Effector CD4-positive, alpha-beta T cell (primary cell): ENCODE data around the gene RNF180. TPM values are rescaled to one million over a fixed set of nuclear protein-coding genes. Genes with fewer than 3 reads are reported as not detected.

Experiments used
- DNase-seq: peaks from one replicate; pipeline ENCODE4 v3.0.0-alpha.2; 2020
- total RNA-seq: gene quantifications from one replicate; lab custom pipeline; 2026; lab: John Stamatoyannopoulos, UW

Gene RNF180
- not detected for total RNA-seq

DNA sequence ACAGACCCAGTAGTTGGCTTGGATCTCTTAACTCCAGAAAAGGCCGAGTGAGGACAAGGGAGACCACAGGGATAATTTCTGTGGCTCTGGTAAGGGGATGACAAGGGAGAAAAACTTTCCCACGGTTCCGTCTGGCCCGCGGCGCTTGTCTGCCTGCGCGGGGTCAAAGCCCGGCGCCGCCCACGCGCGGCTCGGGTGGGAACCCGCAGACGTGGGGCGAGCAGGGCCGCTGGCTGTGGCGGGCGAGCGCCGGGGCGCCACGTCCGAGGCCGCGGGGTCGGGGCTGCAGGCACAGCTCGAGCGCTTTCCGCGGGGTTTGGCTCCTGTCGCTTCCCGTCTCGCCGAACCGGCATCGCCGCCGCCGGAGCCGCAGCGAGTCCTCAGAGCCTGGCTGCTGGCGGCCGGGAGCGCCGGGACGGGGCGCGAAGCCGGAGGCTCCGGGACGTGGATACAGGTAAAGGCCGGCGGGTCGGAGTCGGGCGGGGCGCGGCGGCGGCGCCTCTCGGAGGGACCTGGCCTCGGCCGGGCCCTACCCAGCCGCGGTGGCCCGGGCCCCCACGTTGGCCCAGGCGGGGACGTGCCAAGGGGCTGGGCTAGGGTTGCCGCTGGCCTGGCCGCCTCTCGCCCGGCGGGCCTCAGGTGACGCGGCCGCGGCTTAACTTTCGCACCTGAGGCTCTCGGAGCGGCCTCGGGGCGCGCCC, at the start of gene RNF180:
Gene RNF180, plus strand, starts transcription at position 344 of the 701 bp plus-strand sequence. CDS start 34,965 bp downstream, outside the sequence.
- DNase-seq: no peak

- no peak for DNase-seq
These were observed 40.1 kb upstream of the RNF180 start for GRCh38 chr5:64125521-64125920.

- DNase-seq: no peak
These were observed 39.4 kb upstream of the RNF180 start for GRCh38 chr5:64126202-64126741.

- no peak for DNase-seq
These were observed 25.6 kb upstream of the RNF180 start for GRCh38 chr5:64140018-64140417.

GRCh38 chr5:64144425-64145215, 21.0 kb upstream of the RNF180 start:
- DNase-seq: no peak

GRCh38 chr5:64145216-64145895, 20.3 kb upstream of the RNF180 start:
- DNase-seq: no peak

DNA sequence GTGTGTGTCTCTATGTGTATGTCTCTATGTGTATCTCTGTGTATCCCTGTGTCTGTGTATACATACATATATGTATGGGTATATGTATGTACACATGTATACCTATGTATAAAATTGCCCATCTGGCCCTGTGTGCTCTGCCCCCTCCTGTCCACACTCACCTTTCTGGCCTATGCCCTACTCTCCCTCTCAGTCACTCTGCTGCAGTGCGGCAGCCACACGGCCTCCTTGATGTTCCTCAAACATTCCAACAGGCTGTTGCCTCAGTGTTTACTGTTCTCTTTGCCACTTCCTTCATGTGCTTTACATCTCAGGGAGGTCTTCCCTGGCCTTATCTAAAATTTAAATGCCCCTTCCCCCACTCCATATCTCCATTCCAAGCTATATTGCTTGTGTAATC, 18.3 kb upstream of the RNF180 start:
- DNase-seq: no peak

DNA sequence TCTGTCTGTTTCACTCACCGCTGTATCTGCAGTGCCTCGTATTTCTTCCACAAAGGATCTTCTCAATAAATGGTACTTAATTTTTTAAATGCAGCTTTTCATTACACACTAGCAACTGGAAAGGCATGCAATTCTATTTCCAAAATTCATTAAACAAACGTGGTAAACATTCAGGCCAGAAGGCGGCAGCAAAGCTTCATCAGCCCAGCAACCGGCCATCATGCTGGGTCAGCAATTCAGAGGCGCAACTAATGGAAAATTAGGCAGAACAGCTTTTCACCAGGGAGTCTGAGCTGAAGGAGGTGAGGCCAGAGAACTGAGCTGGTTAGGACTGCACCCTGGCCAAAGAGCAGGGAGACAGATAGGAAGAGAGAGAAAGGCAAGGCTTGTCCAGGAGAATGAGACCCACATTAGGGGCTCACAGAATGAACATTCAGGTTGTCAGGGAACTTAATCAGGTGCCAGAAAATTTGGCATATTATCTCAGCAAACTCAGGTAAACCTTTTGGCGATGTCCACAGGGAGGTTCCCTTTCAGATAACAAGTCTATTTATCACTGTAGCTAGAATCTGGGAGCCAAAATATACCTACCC, 17.7 kb upstream of the RNF180 start:
- no peak for DNase-seq

DNA sequence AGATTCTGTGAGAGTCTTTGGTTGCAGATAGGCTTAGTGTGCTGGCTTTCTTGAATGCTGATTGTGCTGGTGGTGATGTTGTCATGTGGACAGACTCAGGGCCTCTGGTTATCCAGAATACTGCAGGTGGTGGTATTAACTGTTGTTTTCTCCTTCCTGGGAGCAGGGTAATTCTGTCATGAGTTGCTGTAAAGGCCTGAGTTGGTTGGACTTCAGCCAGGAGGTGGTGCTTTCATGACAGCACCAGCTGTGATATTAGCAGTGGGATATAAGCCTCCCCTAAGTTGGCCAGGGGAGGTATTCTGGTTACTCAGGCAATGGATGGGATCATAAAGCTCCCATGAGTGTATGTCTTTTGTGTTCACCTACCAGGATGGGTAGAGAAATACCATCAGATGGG, 16.4 kb upstream of the RNF180 start:
- DNase-seq: no peak

GRCh38 chr5:64149857-64150521, 15.7 kb upstream of the RNF180 start:
- DNase-seq: no peak

DNA sequence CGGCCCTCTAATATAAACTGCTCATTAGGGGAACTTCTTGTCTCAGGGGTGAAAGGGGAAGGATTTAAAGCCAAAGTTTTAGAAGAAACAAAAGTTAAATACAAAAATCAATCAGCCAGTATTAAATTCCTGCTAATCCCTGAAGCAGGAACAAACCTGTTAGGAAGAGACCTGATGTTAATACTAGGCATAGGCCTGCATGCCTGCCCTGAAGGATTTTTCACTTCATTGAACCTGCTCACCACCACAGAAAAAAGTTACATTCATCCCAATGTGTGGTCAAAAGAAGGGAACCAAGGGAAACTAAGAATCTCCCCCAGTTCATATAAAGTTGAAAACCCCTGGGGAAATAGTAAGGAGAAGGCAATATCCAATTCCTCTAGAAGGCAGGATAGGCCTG, 9.4 kb upstream of the RNF180 start:
- DNase-seq: no peak

DNA sequence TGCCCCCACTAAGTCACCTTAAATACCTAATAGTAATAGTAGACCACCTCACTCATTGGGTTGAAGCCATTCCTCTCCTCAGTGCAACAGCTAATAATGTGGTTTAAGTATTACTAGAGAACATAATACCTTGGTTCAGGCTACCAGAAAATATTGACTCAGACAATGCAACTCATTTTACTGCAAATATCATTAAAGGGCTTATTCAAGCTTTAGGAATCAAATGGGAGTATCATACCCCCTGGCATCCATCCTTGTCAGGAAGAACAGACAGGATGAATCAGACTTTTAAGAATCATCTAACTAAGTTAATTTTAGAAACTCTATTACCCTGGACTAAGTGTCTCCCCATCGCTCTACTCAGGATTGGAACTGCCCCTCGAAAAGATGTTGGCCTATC, 6.8 kb upstream of the RNF180 start:
- DNase-seq: no peak

GRCh38 chr5:64160201-64160600, 5.4 kb upstream of the RNF180 start:
- DNase-seq: no peak

GRCh38 chr5:64161420-64161819, 4.2 kb upstream of the RNF180 start:
- DNase-seq: no peak

GRCh38 chr5:64163135-64163534, 2.5 kb upstream of the RNF180 start:
- DNase-seq: no peak

DNA sequence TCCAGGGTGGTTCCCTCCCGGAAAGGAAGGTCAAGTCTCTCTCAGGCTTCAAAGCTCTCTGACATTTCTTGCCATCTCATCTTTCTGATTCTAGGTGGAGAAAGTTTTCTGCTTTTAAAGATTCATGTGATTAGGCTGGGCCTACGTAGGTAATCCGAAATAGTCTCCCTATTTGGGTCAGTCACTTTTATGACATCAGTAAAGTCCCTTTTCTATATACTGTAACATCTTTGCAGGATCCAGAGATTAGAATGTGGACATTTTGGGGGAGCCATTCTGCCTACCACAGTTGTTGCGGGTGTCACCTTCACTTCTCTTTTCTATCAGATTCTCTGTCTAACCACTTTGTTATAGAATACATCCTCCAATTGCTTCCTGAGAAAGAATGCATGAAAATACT, 1.9 kb upstream of the RNF180 start:
- DNase-seq: no peak

DNA sequence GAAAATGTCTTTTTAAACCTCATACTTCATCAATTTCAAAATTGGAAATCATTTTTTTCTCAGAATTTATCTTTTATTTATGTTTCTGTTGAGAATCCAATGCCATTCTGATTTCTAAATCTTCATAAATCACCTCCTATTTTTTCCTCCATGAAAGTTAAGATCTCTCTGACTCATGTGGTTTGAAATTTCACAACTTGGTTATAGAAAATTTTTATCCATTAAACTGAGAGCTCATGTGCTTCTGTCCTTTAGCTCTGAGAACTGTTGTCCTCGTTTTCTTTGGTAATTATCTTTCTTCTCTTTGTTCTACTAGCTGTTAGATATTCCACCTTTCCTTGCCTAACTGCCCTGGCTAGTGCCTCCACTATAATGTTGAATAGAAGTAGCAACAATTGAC, 1.5 kb upstream of the RNF180 start:
- DNase-seq: no peak

DNA sequence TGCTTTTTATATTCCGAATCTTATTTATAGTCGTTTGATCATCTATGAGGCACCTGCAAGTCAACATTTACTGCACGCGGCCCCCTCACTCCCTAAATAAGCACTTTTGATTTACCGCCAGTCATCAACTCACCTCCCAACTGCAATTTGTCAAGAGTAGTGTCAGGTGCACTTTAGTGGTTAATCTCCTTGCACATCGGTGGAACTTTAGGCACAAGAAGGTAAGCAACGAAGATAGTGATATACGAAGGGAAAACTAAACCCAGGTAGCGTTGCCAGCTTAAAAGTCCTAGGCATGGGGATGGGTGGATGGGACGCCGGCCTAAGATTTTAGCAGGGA, 513 bp upstream of the RNF180 start:
- DNase-seq: no peak

DNA sequence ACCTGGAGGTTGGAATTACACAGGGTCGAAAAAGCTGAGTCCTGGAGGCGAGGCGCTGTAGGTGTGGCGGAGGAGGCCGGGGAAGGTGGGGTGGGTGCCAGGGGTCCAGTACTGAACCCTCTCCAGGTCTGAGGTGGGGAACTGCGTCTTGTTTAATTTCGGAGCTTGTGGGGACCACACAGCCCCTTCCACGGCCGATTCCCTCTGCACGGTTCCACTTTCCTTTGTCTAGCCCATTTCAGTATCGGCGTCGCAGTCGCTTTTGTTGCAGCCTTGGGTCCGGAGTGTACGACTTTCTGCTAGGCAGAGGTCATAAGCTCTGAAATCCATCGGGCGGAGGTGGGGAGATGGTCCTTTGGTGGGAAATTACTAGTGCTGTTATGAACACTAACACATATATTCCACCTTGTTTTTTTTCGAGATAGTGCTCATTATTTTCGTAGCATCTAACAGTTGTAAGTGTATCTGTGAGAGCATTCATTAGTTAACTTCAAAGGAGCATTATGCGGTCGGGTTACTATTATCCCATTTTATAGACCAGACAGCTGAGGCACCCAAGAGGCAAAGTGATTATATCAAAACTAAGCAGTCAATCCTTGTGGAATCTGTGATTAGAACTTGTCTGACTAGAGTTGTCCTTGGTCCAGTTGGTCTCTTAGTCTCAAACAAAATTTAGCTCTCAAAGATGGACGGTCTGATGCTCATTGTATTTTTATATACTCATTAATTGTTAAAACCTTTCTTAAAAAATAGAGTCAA, 737 bp downstream of the RNF180 start:
- DNase-seq: no peak

DNA sequence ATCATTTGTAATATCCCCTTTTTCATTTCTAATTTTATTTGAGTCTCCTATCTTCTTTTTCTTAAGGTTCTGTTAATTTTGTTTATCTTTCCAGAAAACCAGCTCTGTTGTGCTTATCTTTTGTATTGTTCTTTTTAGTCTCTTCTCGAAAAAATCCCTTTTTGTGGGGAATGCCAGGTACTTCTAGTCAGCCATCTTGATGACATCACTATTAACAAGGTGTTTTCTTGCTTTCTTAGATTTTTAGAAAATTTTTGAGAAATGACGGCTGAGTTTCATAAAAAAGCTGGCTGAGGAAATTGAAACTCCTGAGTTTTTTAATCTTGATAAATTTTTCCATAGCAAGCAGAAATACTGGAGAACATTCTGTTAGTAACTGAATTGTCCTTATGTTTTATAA, 10.7 kb downstream of the RNF180 start:
- no peak for DNase-seq

GRCh38 chr5:64180661-64181343, 15.2 kb downstream of the RNF180 start:
- no peak for DNase-seq
